Endothelial cell of umbilical vein (primary cell): ENCODE results near the gene SH3BP4. TPM values are rescaled to one million over a fixed set of nuclear protein-coding genes. Genes with fewer than 3 reads are reported as not detected.

Experiments
- BruUV-seq: library from RNA; stranded (reverse); fragments of 400-500 nt; replicated peaks from 2 replicates; lab custom pipeline; 2021; lab: Mats Ljungman, UMichigan
- CTCF ChIA-PET: fragments of 300-600, 350-600 bp; sonication (Branson Sonifier 250); formaldehyde crosslinking; loops from one replicate; lab custom pipeline; 2021; ENCODE audit warnings: antibody characterized with exemption, inconsistent platforms; lab: Charles Lee
- POLR2A ChIA-PET: fragments of 300-600, 350-600 bp; sonication (Branson Sonifier 250); formaldehyde crosslinking; loops from one replicate; lab custom pipeline; 2021; ENCODE audit warnings: antibody characterized with exemption, inconsistent platforms; lab: Charles Lee
- DNase-seq: peaks from one replicate; pipeline ENCODE4 v3.0.0-alpha.2; 2011; ENCODE audit warnings: low read depth, low spot score
- FAIRE-seq: peaks from 2 replicates; lab custom pipeline; 2011; peaks lifted over from hg19 to GRCh38; lab: Jason Lieb, UNC
- H2AFZ ChIP-seq: 2 replicates; pipeline ENCODE4 v1.6.0; 2012; ENCODE audit warnings: low read depth, low read length, control low read depth, inconsistent platforms
- H3K27ac ChIP-seq: 2 replicates; pipeline ENCODE4 v1.5.1; 2011; ENCODE audit warnings: low read depth, mild to moderate bottlenecking, control low read depth, low read length, moderate library complexity; ENCODE audit not compliant: insufficient read depth
- H3K27me3 ChIP-seq, 2 experiments: 2 replicates each; pipeline versions ENCODE4 v1.6.0 to v1.6.1; 2011; ENCODE audit warnings: low read length in 2 of 2, mixed read lengths in 1 of 2; ENCODE audit not compliant: control insufficient read depth in 2 of 2, insufficient read depth in 2 of 2
- H3K36me3 ChIP-seq, 2 experiments: 2 replicates in 1 of 2; 3 replicates in 1 of 2; pipeline ENCODE4 v1.5.1; 2011; ENCODE audit warnings: low read length in 2 of 2, mild to moderate bottlenecking in 1 of 2, moderate library complexity in 1 of 2; ENCODE audit not compliant: control insufficient read depth in 2 of 2, insufficient read depth in 2 of 2; ENCODE audit errors: extremely low read depth in 1 of 2
- H3K4me1 ChIP-seq: 3 replicates; pipeline ENCODE4 v1.5.1; 2011; ENCODE audit warnings: mild to moderate bottlenecking, low read length; ENCODE audit not compliant: control insufficient read depth, insufficient read depth; ENCODE audit errors: extremely low read depth
- H3K4me2 ChIP-seq: 2 replicates; pipeline ENCODE4 v1.6.1; 2011; ENCODE audit warnings: low read length, control low read depth, mixed read lengths; ENCODE audit not compliant: insufficient read depth
- H3K4me3 ChIP-seq, 3 experiments: fragments of 200-600 bp in 1 of 3; sonication (generic), shearing (Covaris generic) in 1 of 3; replicated peaks in 1 of 3; 2 replicates each; pipeline ENCODE4 v1.5.1; 2011 to 2016; ENCODE audit warnings: control low read depth in 3 of 3, low read length in 3 of 3, mild to moderate bottlenecking in 2 of 3, inconsistent platforms in 1 of 3, low read depth in 1 of 3, moderate library complexity in 1 of 3; ENCODE audit not compliant: insufficient read depth in 1 of 3
- H3K79me2 ChIP-seq: 2 replicates; pipeline ENCODE4 v1.6.0; 2012; ENCODE audit warnings: low read length, inconsistent platforms; ENCODE audit not compliant: control insufficient read depth, insufficient read depth
- H3K9ac ChIP-seq: replicated peaks from 2 replicates; pipeline ENCODE3; 2011; ENCODE audit warnings: low read length, control low read depth; ENCODE audit not compliant: insufficient read depth; ENCODE audit errors: extremely low read depth
- H3K9me1 ChIP-seq: replicated peaks from 3 replicates; pipeline ENCODE4 v1.6.0; 2011; ENCODE audit warnings: mild to moderate bottlenecking, low read length; ENCODE audit not compliant: control insufficient read depth, insufficient read depth; ENCODE audit errors: extremely low read depth
- H3K9me3 ChIP-seq: replicated peaks from 2 replicates; pipeline ENCODE4 v1.5.1; 2012; ENCODE audit warnings: low read length, inconsistent platforms; ENCODE audit not compliant: control insufficient read depth, insufficient read depth
- H4K20me1 ChIP-seq: replicated peaks from 2 replicates; pipeline ENCODE3; 2011; ENCODE audit warnings: mild to moderate bottlenecking, low read length; ENCODE audit not compliant: control insufficient read depth, insufficient read depth; ENCODE audit errors: extremely low read depth
- CTCF ChIP-seq, 2 donors: IDR thresholded peaks; 1 replicate in 1 of 2; 2 replicates in 1 of 2; pipeline ENCODE4 v1.5.1; 2011; ENCODE audit warnings: low read length in 2 of 2, mild to moderate bottlenecking in 2 of 2, moderate library complexity in 2 of 2, control low read depth in 1 of 2, inconsistent platforms in 1 of 2, low read depth in 1 of 2; ENCODE audit not compliant: insufficient read depth in 1 of 2; ENCODE audit errors: extremely low read depth in 1 of 2
- EZH2 ChIP-seq: IDR thresholded peaks from 2 replicates; pipeline ENCODE4 v1.6.1; 2012; ENCODE audit warnings: borderline replicate concordance, low read depth, mild to moderate bottlenecking, moderate library complexity, low read length, inconsistent platforms; ENCODE audit not compliant: severe bottlenecking
- FOS ChIP-seq: IDR thresholded peaks from 2 replicates; pipeline ENCODE4 v1.6.1; 2011; ENCODE audit warnings: mild to moderate bottlenecking, low read length, moderate library complexity, borderline replicate concordance; ENCODE audit not compliant: insufficient read depth
- GATA2 ChIP-seq: IDR thresholded peaks from 2 replicates; pipeline ENCODE4 v1.7.0; 2011; ENCODE audit warnings: low read depth, mild to moderate bottlenecking, moderate library complexity, mixed read lengths, low read length; ENCODE audit not compliant: insufficient read length, insufficient read depth
- JUN ChIP-seq: IDR thresholded peaks from 2 replicates; pipeline ENCODE4 v1.6.1; 2011; ENCODE audit warnings: borderline replicate concordance, low read depth; ENCODE audit not compliant: insufficient read length, insufficient read depth
- MAX ChIP-seq: IDR thresholded peaks from 2 replicates; pipeline ENCODE4 v1.6.1; 2011; ENCODE audit not compliant: insufficient read depth, insufficient read length
- MYC ChIP-seq: IDR thresholded peaks from one replicate; pipeline ENCODE4 v1.6.1; 2011; ENCODE audit warnings: mild to moderate bottlenecking, low read depth, low read length
- POLR2A ChIP-seq: IDR thresholded peaks from 2 replicates; pipeline ENCODE4 v1.6.1; 2012; ENCODE audit warnings: low read depth, mild to moderate bottlenecking, control low read depth, low read length
- POLR2AphosphoS5 ChIP-seq: IDR thresholded peaks from 2 replicates; pipeline ENCODE4 v1.6.1; 2012; ENCODE audit warnings: low read depth, mild to moderate bottlenecking, control low read depth, low read length, moderate library complexity; ENCODE audit not compliant: insufficient read depth
- dilution Hi-C: fragments of 300-500 bp; cut with MboI; formaldehyde crosslinking; loops from one replicate; pipeline ENCODE4 v1.15.0; 2019; ENCODE audit warnings: low sequenced_read_pairs; ENCODE audit not compliant: extremely low pct_ligation_motif_present
- intact Hi-C: fragments of 100-400 bp; cut with micrococcal nuclease; formaldehyde crosslinking; loops from one replicate; pipeline ENCODE4 v1.10.0; 2022
- polyA plus RNA-seq, 4 experiments: library from polyadenylated mRNA; depleted of rRNA in 3 of 4; stranded (reverse) in 3 of 4; unstranded in 1 of 4; fragments of >200 nt; gene quantifications; 2 replicates each; pipeline versions ENCODE4 v1.2.1 to v1.2.3, GENCODE V29; 2011 to 2012; ENCODE audit warnings: missing spikeins in 1 of 4
- total RNA-seq: library from RNA; stranded (reverse); gene quantifications from 2 replicates; pipeline ENCODE4 v1.2.3, GENCODE V29; 2021

SH3BP4 gene
- total and polyA plus RNA-seq, 2 donors (not counting 3 experiments of a cell fraction or from before 2014, with no cell fraction given): 85.2 to 100.0 TPM

GRCh38 chr2:235006986-235007385, 55.2 kb downstream of the SH3BP4 start:
- H3K9me1 ChIP-seq: no peaks in the 10 kb centered on the region
- H3K36me3 ChIP-seq: peaks cover 5 to 10% of the 10 kb centered on the region in 2 experiments
- H3K4me3 ChIP-seq: no peak overlapping the region
- no peak overlapping the region for H3K9ac ChIP-seq
- ChIA-PET CTCF (no interaction called here), POLR2A (no interaction called here)
- no peaks in the 10 kb centered on the region for H3K27me3 ChIP-seq
- peaks cover 100% of the 10 kb centered on the region for H3K79me2 ChIP-seq
- H3K4me2 ChIP-seq: no peak overlapping the region
- peaks cover 3% of the 10 kb centered on the region for H4K20me1 ChIP-seq
- H3K27ac ChIP-seq: no peak overlapping the region
- TF ChIP-seq POLR2AphosphoS5 (no peak), MYC (no peak)
- no peak for FAIRE-seq
- H2AFZ ChIP-seq: no peak overlapping the region
- no TSS peak for BruUV-seq
- H3K9me3 ChIP-seq: no peaks in the 10 kb centered on the region
- intact Hi-C loops: loop anchor here (1.0 kb wide), 1 partner anchor 44 kb away; no protein-coding TSS in a partner anchor
- H3K4me1 ChIP-seq: peaks cover 13% of the 10 kb centered on the region
- DNase-seq: no peak
- dilution Hi-C loops: no loop called here

GRCh38 chr2:235007664-235008457, 56.0 kb downstream of the SH3BP4 start:
- FAIRE-seq (no peak), DNase-seq (no peak)
- Histone ChIP-seq H3K4me1 (peaks cover 13% of the 10 kb centered on the region), H3K27me3 (no peaks in the 10 kb centered on the region), H3K27ac (no peak overlapping the region), H3K9me3 (no peaks in the 10 kb centered on the region), H4K20me1 (peaks cover 3% of the 10 kb centered on the region), H3K4me3 (no peak overlapping the region), H3K9ac (no peak overlapping the region), H3K9me1 (no peaks in the 10 kb centered on the region), H3K4me2 (no peak overlapping the region), H3K79me2 (peaks cover 100% of the 10 kb centered on the region), H2AFZ (no peak overlapping the region), H3K36me3 (peaks cover 5 to 10% of the 10 kb centered on the region in 2 experiments)
- ChIA-PET CTCF (interaction anchor here (1.0 to 1.8 kb wide), 5 partner anchors 9 to 109 kb away, joined by 3 to 5 read pairs (median 4); no protein-coding TSS in a partner anchor), POLR2A (no interaction called here)
- no peak for TF ChIP-seq EZH2
- no peak for TF ChIP-seq CTCF (IDR thresholded peaks at IDR 0.05; ENCODE audit: extremely low read depth in 1 of 2, insufficient read depth in 1 of 2, low read depth in 1 of 2, low read length in 2 of 2)
- TF ChIP-seq GATA2: no peak
- TF ChIP-seq POLR2AphosphoS5: no peak
- no peak for TF ChIP-seq FOS
- no peak for TF ChIP-seq POLR2A
- no peak for TF ChIP-seq MAX
- TF ChIP-seq MYC: no peak
- TF ChIP-seq JUN: no peak
- intact Hi-C loops: no loop called here
- dilution Hi-C loops: no loop called here
- no TSS peak for BruUV-seq
